Natural killer cell treated with Interleukin-12 subunit alpha and Interleukin-12 subunit beta and Interleukin-15 and Interleukin-18, amount 100 ng/mL, for 72 hours (primary cell): Measurements from ENCODE around the gene CASKIN1. TPM values are rescaled to one million over a fixed set of nuclear protein-coding genes. Genes with fewer than 3 reads are reported as not detected.

ENCODE experiments used
- ATAC-seq, 2 donors: fragments of 150-1000 bp; cut with Tn5 transposase in 1 of 2; sonication (Bioruptor Pico), chemical (Tn5 transposase) in 1 of 2; 2 replicates each; pipeline ENCODE4 v1.10.0; 2021
- DNase-seq: peaks from one replicate; pipeline ENCODE4 v3.0.0; 2022; ENCODE audit warnings: low spot score
- H3K27ac Mint-ChIP-seq, 2 donors: 1 replicate in 1 of 2; 2 replicates in 1 of 2; pipeline ENCODE4 v1.8.0; 2022; ENCODE audit warnings: mixed read lengths in 2 of 2, mild to moderate bottlenecking in 1 of 2, moderate library complexity in 1 of 2
- H3K27me3 Mint-ChIP-seq, 2 donors: 1 replicate in 1 of 2; 2 replicates in 1 of 2; pipeline ENCODE4 v1.8.0; 2022; ENCODE audit warnings: mixed read lengths in 2 of 2
- H3K36me3 Mint-ChIP-seq: one replicate; pipeline ENCODE4 v1.8.0; 2022; ENCODE audit warnings: mixed read lengths
- H3K4me1 Mint-ChIP-seq, 2 donors: 1 replicate in 1 of 2; 2 replicates in 1 of 2; pipeline ENCODE4 v1.8.0; 2022; ENCODE audit warnings: low read depth in 2 of 2, mixed read lengths in 2 of 2, mild to moderate bottlenecking in 1 of 2
- H3K4me3 Mint-ChIP-seq: one replicate; pipeline ENCODE4 v1.8.0; 2022; ENCODE audit warnings: mixed read lengths
- H3K9me3 Mint-ChIP-seq: 2 replicates; pipeline ENCODE4 v1.8.0; 2022; ENCODE audit warnings: mixed read lengths
- total RNA-seq, 2 donors: library from RNA; stranded (reverse); gene quantifications; one replicate each; pipeline ENCODE4 v1.2.3, GENCODE V29; 2022

The CASKIN1 gene
- total RNA-seq, 2 donors from 2014 or later = 0.14 to 0.26 TPM

DNA sequence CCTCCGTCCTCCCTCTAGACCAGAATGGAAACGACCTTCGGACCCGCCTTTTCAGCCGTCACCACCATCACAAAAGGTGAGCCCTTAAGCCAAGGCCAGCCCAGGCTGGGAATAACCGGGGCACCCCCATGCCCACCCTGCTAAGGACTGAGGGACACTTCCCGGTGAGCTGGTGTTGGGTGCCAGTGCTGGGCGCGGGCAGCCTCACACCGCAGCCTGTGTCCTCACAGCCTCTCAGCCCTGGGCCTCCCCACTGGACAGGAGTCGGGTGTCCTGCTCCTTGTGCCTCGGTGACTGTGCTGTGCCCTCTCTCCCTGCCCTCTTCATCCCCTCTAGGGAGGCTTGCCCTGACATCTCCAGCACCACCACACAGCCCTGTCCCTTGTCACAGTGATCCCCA, 30.5 kb downstream of the CASKIN1 start:
- Mint-ChIP-seq H3K36me3 (no peaks in the 10 kb centered on the region), H3K4me1 (peaks cover 0 to 6% of the 10 kb centered on the region in 2 donors), H3K27me3 (no peaks in the 10 kb centered on the region), H3K27ac (no peak overlapping the region), H3K9me3 (no peaks in the 10 kb centered on the region), H3K4me3 (no peak overlapping the region)
- ATAC-seq (no peak), DNase-seq (no peak)

DNA sequence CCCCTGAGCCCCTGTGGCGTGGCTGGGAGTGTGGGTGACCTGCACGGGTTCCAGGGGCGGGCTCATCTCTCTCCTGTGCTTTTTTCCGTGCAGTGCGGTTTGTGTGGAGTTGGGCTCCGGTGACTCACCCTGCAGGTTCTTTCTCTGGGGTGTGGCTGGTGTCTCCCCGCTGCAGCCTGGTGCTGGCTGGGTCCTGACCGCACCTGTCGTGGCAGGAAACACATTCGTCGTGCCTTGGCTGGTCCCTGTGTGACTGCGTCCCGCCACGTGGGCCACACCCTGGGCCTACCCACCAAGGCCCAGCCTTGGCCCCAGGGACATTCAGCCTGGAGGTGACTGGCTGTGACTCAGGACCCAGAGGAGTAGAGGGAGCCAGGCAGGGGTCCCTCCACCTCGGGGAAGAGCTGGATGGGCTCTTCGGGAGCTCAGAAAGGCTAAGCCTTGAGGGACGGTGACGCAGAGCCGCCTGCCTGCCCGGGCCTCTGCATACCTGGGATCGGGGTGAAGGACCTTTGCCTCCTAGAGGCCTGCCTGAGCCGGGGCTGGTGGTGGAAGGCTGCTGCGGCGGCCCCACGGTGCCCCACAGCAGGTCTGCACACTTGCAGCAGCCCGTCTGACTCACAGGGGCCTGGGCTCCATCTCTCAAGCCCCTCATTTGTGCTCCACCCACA, 33.1 kb downstream of the CASKIN1 start:
- H3K36me3 Mint-ChIP-seq = no peaks in the 10 kb centered on the region
- H3K27me3 Mint-ChIP-seq = no peaks in the 10 kb centered on the region
- no peak overlapping the region for H3K27ac Mint-ChIP-seq
- ATAC-seq = no peak
- no peak overlapping the region for H3K4me3 Mint-ChIP-seq
- peaks cover 0 to 6% of the 10 kb centered on the region in 2 donors for H3K4me1 Mint-ChIP-seq
- H3K9me3 Mint-ChIP-seq = no peaks in the 10 kb centered on the region
- no peak for DNase-seq

DNA sequence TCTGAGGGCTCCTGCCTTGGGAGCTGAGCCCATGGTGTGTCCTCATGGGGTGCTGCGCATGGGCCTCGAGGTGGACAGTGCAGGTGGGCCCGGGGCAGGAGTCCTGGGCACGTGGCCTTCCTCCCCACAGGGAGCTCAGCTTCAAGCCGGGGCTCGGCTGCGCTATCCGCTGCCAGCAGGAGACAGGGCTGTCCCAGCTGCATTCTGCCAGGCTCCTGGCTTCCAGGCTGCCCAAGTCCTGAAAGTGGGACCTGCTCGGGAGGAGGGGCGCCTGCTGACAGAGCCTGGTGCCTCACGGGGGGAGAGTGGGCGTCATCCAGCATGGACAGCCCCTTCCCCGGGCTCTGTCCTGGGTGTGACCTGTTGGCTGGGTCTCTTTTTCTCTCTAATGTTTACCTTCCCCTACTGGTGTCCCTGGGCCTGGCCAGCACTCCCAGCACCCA, 33.7 kb downstream of the CASKIN1 start:
- no peak for ATAC-seq
- Mint-ChIP-seq H3K27me3 (no peaks in the 10 kb centered on the region), H3K36me3 (no peaks in the 10 kb centered on the region), H3K9me3 (no peaks in the 10 kb centered on the region), H3K4me3 (no peak overlapping the region), H3K4me1 (peaks cover 4 to 10% of the 10 kb centered on the region in 2 donors), H3K27ac (no peak overlapping the region)
- no peak for DNase-seq

DNA sequence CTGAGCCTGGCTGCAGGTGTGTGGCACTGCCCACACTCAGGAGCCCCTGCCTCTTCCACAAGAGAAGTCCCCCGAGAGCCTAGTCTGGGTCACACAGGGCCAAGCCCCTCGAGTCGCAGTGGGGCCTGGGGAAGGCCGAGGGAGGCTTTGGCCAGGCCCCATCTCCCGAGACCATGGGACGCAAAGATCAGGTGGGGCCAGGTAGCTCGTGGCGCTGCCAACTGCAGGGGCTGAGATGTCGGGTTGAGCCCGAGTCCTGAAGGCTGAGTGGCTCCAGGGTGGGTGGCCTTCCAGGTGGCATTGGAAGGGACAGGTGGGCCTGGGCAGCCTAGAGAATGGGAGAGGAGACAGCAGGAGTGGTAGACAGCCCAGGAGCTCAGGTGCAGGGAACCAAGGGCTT, 34.5 kb downstream of the CASKIN1 start:
- no peak for DNase-seq
- no peak overlapping the region for H3K27ac Mint-ChIP-seq
- no peak overlapping the region for H3K4me3 Mint-ChIP-seq
- no peaks in the 10 kb centered on the region for H3K27me3 Mint-ChIP-seq
- ATAC-seq = peak in 1 of 2 donors; percentile 3
- H3K36me3 Mint-ChIP-seq = no peaks in the 10 kb centered on the region
- peaks cover 12 to 15% of the 10 kb centered on the region in 2 donors for H3K4me1 Mint-ChIP-seq
- H3K9me3 Mint-ChIP-seq = no peaks in the 10 kb centered on the region

DNA sequence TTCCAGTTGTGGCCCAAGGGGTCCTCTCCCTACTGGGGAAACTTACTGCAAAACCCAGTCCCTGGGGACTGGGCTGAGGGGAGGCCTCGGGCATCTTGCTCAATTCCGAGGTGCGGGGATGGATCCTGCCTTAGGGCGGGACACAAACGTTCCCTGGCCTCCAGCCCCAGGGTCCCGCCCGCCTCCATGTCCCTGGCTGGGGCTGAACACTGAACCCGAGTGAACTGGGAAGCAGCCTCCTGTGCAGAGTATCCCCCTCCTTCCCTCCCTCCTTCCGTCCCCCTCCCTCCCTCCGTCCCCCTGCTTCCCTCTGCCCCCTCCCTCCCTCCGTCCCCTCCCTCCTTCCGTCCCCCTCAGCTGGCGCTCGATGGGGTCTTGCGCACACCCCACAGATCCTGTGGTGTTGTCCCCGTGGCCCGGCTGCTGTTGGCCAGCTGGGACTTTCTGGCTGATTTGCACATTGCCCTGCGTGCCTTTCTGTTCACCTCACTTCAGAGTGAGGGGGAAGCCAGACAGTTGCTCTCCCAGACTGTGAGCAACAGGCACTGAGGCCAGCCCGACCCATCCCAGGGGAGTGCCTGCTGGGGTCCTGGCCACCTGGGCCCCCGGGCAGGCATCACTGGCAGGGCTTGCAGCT, 35.4 kb downstream of the CASKIN1 start:
- ATAC-seq (no peak), DNase-seq (no peak)
- Mint-ChIP-seq H3K4me3 (no peak overlapping the region), H3K27me3 (no peaks in the 10 kb centered on the region), H3K27ac (no peak overlapping the region), H3K9me3 (no peaks in the 10 kb centered on the region), H3K4me1 (peaks cover 21 to 22% of the 10 kb centered on the region in 2 donors), H3K36me3 (no peaks in the 10 kb centered on the region)

DNA sequence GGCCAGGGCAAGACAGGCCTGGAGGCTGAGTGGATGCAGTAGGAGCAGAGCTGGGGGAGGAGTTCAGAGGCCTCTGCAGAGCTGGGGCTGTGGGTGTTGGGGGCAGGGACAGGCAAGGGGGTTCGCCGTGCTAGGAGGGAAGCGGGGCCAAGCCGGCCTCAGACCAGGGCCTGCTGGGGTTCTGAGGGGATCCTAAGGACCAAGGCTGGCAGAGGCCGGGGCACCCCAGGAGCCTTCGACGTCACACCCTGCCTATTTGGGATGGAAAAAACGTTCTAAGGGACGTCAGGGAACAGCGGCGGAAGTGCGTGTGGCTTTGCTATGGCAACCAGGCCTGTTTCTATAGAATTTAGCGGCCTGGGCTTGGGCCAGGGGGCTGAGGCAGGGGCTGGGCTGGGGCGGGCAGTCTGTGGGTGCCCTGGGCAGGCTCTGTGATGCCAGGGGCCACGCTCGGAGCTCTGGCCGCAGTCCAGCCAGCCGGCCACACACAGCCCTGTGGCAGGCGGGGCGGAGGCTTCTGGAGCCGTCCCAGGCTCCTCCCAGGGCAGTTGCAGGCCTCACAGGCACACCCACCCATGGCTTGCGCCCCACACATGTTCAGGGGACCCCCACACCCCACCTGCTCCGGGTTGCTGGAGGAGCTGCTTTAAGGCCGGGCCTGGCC, 37.1 kb downstream of the CASKIN1 start:
- Mint-ChIP-seq H3K36me3 (no peaks in the 10 kb centered on the region), H3K27me3 (no peaks in the 10 kb centered on the region), H3K27ac (no peak overlapping the region), H3K9me3 (no peaks in the 10 kb centered on the region), H3K4me3 (no peak overlapping the region), H3K4me1 (peaks cover 26 to 30% of the 10 kb centered on the region in 2 donors)
- ATAC-seq (no peak), DNase-seq (no peak)

DNA sequence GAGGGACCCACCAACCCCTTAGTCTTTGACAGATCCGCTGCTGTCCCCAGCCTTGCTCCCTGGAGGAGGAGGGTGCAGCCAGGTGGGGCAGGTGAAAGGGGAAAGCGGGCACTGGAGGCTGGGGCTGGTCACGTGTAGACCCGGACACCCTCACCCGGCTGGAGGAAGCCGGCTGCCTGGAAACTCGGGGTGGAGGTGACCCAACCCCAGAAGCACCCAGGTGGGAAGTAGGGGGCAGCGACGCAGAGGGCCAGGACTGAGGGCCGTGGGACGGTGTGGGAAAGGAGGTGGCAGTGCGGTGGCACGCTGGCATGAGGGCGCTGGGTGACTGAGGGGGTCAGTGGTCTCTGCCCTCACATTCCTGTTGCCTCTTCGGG, 38.2 kb downstream of the CASKIN1 start:
- no peaks in the 10 kb centered on the region for H3K36me3 Mint-ChIP-seq
- DNase-seq (no peak), ATAC-seq (no peak)
- H3K27me3 Mint-ChIP-seq = no peaks in the 10 kb centered on the region
- H3K4me3 Mint-ChIP-seq = no peak overlapping the region
- H3K9me3 Mint-ChIP-seq = no peaks in the 10 kb centered on the region
- H3K4me1 Mint-ChIP-seq = peaks cover 32 to 38% of the 10 kb centered on the region in 2 donors
- H3K27ac Mint-ChIP-seq = peak overlapping the region in 1 of 2 donors; percentile 51

DNA sequence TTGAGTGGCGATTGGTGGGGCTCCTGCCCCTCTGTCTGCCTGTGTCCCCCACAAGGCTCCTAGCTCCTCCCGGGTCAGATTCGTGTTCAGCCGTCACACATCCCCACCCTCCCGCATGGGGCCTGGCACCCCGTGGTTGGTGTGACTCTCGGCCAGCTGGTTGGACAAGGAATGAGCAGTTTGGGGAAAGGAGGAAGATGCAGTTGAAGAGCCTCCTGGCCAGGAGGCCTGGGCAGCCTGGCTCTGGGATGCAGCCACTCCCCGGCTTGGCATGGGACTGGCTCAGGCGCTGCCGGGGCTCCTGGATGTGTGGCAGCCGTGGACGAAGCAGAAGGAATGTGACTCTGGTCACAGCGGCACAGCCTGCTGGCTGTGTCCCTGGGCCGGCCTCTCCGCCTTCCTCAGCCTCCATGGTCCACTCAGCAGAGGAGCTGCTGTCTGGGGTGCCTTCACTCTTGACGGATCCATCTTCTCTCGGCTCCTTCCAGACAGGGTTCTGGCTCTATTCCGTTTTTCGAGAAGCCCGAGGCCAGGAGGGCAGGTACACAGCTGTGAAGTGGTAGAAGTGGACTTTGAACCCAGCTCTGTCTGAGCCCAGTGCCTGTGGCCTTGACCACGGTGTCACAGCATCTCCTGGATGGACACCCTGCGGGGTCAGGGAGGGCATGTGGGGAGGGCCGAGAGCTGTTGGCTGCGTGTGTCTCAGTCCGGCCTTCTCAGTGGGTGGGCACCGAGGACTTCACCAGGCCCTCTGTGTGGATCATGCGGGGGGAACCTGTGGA, 38.7 kb downstream of the CASKIN1 start:
- Mint-ChIP-seq H3K36me3 (no peaks in the 10 kb centered on the region), H3K4me1 (peaks cover 32 to 38% of the 10 kb centered on the region in 2 donors), H3K27me3 (no peaks in the 10 kb centered on the region), H3K9me3 (no peaks in the 10 kb centered on the region), H3K27ac (peak overlapping the region; percentile 70 to 83), H3K4me3 (peak overlapping the region; percentile 95)
- no peak for DNase-seq
- ATAC-seq = no peak

DNA sequence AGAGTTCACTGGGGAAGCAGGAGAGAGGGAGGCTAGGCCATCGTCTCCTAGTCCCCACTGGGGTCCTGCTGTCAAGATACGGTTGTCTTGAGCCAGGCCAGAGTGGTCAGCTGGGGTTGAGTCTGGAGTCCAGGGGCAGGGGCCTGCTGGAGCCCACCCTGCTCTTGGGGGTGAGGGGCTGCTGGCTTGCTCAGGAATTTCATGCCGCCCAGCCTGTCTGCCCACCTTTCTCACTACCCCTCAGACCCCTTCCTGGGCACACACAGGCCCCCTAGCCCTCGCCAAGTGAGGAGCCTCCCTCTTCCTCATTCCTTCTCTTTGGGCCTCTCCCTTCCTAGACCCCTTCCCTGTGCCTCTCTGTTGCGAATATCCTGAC, 39.6 kb downstream of the CASKIN1 start:
- Mint-ChIP-seq H3K4me3 (peak overlapping the region; percentile 95), H3K36me3 (no peaks in the 10 kb centered on the region), H3K27me3 (no peaks in the 10 kb centered on the region), H3K27ac (peak overlapping the region; percentile 70 to 83), H3K9me3 (no peaks in the 10 kb centered on the region), H3K4me1 (peaks cover 32 to 36% of the 10 kb centered on the region in 2 donors)
- DNase-seq (no peak), ATAC-seq (no peak)

DNA sequence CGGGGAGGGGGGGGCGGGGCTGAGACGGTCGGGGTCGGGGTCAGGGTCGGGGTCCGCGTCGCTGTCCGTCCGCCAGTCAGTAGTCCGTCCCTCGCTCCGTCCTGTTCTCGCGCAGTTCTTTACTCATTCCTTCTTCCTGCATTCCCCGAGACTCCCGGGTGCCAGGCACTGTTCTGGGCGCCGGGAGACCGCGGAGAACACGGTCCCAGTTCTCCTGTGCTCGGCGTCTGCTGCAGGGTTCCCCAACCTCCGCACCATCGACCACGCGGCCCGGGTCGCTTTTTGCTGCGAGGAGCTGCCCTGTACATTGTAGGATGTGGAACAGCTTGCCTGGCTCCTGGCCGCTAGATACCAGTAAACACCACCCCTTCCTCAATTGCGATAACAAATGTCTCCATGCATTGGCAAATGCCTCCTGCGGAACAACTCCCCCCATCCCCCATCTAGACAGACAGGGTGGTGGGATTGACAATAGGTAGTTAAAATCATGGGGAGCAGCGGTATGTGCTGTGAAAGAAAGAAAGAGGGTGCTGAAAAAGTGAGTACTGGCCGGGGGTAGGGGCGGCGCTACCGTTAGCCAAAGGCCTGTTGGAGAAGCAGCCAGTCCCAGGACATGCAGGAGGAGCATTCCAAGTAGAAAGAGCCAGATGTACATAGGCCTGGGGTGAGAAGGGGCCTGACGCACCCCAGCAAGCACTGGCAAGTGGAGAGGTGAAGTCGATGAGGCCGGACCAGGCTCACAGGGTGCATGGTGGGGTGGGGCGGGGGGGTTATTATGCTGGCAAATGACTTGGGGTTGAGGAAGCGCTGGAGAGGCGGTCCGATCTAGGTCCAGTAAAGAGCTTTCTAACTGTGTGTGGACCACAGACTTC, 40.2 kb downstream of the CASKIN1 start:
- peaks cover 2% of the 10 kb centered on the region for H3K36me3 Mint-ChIP-seq
- peak overlapping the region; percentile 70 to 83 for H3K27ac Mint-ChIP-seq
- H3K4me3 Mint-ChIP-seq = peak overlapping the region; percentile 95
- H3K4me1 Mint-ChIP-seq = peaks cover 32 to 38% of the 10 kb centered on the region in 2 donors
- no peak for DNase-seq
- no peaks in the 10 kb centered on the region for H3K9me3 Mint-ChIP-seq
- no peaks in the 10 kb centered on the region for H3K27me3 Mint-ChIP-seq
- no peak for ATAC-seq

DNA sequence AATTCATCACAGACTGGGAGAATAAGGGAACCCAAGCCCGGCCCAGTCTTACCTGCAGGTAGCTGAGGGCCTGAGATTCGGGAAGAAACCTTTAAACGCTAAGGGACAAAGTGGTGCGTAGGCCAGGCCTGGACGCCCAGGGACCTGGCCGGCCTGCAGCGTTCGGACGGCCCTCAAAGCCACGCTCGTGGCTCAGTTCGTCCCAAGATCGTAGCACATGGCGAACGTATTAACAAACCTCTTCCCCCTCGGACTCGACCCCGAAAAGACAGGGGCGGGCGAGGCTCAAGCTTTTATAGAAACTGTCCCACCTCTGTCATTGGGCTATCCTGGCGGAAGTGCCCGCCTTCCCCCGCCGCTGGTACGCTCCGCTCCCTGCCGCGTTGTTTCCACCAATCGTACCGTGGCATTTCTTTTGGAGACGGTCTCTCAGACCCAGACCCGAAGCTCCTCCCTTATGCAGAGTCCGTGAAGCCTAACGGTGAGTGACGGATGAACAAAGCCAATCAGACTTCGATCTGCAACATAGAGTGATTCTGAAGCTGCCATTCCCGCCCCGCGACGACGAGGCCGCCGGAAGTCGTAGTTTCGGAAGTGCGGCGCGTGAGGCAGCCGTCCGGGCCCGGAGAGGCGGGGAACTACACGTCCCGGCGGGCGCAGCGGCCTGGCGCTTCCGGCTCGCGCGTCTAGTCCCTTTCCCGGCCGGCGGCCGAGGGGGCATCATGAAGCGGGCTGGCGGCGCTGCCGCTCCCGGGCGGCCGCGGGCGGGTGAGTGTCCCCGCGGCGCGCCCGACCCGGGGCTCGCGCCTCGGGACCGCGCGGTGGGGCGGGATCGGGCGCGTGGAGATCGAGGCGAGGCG, 41.1 kb downstream of the CASKIN1 start, which contains the start of gene TRAF7:
TSS of gene TRAF7 (plus strand) at position 692 of the 860 bp plus-strand sequence. CDS start 8,139 bp downstream, outside the sequence.
- peaks cover 5% of the 10 kb centered on the region for H3K36me3 Mint-ChIP-seq
- H3K27me3 Mint-ChIP-seq = no peaks in the 10 kb centered on the region
- peak within 1 kb of the TSS; percentile 95 for H3K4me3 Mint-ChIP-seq
- ATAC-seq = peak; percentile 94
- H3K27ac Mint-ChIP-seq = peak within 1 kb of the TSS; percentile 70 to 83
- H3K4me1 Mint-ChIP-seq = peaks cover 32 to 40% of the 10 kb centered on the region in 2 donors
- H3K9me3 Mint-ChIP-seq = no peaks in the 10 kb centered on the region
- peak; percentile 99 for DNase-seq

DNA sequence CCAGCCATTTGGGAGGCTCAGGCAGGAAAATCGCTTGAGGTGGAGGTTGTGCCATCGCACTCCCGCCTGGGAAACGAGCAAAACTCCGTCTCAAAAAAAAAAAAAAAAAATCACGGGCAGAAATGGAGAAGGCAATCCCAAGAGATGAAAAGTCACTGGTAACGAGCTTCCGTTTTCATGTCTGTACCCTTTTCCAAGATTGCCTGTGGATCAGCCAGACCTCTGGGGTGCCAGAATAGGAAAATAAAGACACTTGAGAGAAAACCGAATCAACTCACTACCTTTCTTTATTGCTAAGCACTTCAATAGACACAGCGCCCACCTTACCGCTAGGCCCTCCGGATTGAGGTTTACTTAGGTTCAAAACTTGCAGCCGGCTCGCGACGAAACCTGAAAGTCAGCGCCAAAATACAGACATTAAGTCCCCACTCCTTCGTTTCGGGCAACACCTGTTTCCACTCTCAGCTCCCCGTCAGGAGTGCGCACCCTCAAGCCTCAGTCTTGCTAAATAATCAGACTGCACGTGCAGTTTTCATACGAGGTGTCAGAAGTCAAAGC, 41.8 kb downstream of the CASKIN1 start:
- Mint-ChIP-seq H3K27me3 (no peaks in the 10 kb centered on the region), H3K4me1 (peaks cover 36 to 46% of the 10 kb centered on the region in 2 donors), H3K36me3 (peaks cover 5% of the 10 kb centered on the region), H3K9me3 (no peaks in the 10 kb centered on the region), H3K4me3 (peak overlapping the region; percentile 88), H3K27ac (peak overlapping the region; percentile 70 to 83)
- ATAC-seq = no peak
- DNase-seq = no peak
